ENCODE measurements around the gene CFI.

The CFI gene

DNA sequence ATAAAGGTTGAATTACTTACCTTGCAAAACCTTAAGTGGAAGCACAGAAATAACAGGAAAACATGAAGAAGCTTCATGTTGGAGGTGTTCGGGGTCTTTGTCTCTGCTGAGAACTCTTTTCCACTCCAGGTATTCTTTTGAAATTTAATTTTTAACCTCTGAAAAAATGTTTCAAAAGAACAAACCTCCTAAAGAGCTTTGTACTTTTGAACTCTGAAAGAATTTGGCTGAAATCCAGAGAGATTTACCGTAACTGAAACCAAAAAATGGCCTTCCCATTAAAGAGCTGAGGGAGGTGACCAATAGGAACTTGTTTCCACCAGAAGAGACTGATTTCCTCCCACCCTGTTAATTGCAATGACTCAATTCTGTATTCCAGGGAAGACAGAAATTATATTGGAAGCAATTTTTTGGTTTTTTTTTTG is at the start of gene CFI:
CFI (minus strand) TSS at position 105 of the 425 bp plus-strand sequence; CDS start at position 77, 28 bp downstream.
- no peak for DNase-seq (ENCODE audit: low read depth in 3 of 3)

DNA sequence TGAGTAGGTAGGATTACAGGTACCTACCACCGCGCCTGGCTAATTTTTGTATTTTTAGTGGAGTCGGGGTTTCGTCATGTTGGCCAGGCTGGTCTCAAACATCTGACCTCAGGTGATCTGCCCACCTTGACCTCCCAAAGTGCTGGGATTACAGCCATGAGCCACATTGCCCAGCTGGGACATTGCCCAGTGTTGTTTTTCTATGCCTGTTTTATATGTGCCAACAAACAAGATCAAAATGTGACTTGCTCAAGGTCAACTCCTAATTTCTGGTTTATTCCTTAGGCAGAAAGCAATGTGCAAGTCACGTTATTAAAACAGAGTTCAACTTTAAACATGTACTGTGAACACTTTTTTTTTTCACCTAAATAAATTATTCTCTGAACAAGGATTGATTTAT is 48.8 kb upstream of the CFI start:
- DNase-seq (ENCODE audit: low read depth in 3 of 3), result no peak

DNA sequence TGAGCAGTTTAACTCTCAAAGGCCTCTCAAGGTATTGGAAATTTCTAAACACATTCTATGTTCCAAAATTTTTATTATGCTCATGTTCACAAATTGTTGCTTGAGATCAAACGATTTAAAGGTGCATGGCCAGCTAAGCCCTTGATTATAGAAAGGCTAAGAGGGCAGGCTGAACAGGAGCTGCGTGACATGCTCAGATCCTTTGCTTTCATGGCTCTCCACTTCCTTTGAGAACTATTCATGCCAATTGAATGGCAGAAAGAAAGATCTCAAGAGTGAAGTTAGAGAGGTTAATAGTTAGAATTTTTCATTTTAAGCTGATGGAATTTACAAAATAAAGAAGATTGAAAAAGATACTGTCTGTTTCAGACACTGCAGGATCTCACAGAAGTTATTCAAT is 46.7 kb upstream of the CFI start:
- no peak for DNase-seq (ENCODE audit: low read depth in 3 of 3)

DNA sequence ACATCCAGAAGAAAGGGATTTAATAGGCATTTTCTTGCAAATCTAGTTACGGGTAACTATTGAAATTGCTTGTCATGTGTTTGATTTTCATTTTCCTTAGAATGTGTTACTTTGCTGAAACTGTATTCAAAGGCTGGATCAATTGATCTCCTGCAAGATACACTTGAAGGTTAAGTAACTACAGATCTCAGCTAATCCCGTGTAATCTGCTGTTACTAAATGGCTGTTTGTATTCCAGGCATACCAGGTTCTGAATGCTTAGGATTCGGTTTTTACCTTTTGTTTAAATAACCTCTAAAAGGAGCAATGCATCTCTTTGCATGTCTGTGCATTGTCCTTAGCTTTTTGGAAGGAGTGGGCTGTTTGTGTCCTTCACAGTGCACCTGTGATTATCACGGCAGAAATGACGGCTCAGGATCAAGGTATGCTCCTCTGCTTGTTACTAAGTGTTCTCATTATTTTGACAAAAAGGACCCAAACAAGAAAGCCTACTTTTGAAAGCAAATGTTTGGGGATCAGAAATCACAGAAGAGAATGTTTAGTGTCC is 46.2 kb upstream of the CFI start, which contains the start of gene LRIT3:
LRIT3 (plus strand) TSS at position 212 of the 547 bp plus-strand sequence; CDS start at position 307, 95 bp downstream.
- no peak for DNase-seq (ENCODE audit: low read depth in 3 of 3)

DNA sequence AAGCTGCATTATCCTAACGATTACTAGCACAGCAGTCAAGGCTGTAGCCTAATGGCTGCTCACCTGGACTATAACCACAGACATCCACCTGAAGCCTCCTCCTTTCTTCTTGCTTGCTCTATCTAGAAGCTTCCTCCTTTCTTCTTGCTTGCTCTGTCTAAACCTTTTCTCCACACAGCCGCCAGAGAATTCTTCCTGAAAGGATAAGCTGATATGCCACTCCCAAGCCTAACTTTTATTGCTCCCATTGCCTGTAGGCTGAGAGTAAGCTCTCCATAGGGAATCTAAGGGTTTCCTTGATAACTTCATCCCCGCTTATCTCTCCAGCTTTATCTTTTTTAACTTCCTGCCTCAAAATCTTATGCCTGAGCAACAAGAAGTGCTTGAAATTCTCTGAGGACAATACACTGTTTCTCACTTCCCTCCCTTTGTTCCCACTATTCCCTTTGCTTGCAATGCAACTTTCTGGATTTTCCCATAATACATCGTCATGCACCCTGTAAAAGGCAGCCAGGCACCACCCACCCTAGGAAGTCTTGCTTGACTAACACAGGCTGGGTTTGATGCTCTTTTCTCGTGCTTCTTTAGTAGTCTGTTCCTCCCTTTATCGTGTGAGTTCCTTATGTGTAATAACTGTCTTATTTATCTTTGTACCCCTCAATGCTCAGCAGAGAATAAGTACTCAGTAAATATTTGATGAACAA is 44.7 kb upstream of the CFI start:
- DNase-seq (ENCODE audit: low read depth in 3 of 3), result no peak

DNA sequence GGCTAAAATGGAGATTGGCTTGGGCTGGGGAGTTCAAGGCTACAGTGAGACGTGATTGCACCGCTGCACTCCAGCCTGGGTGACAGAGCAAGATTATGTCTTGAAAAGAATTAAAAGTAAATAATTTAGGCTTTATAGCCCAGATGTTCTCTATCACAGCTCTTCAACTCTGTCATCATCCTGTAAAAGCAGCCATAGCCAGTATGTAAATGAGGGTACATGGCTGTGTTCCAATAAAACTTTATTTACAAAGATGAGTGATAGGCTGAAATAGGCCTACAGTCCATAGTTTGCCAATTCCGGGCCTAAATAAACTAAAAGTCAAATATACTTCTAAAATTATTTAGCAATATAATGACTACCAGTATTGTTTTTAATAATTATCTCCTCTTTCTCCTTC is 35.2 kb upstream of the CFI start:
- no peak for DNase-seq (ENCODE audit: low read depth in 3 of 3)

DNA sequence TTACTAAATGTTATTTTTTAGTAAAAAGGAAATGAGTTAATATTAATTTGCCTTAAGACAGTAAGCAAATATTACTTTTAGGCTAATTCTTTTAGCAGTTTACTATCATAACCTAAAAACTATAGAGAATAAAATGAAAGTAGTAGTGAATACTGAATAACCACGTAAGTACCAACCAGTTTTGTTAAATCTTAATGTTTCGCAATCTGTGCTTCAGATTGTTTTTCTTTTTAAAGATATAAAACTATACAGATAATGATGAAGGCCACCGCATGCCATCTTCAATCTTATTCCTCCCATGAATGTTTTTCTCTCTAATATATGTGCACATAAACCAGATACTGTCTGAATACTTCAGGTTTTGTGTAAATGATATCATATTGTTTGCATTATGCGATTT is 32.0 kb upstream of the CFI start:
- no peak for DNase-seq (ENCODE audit: low read depth in 3 of 3)

DNA sequence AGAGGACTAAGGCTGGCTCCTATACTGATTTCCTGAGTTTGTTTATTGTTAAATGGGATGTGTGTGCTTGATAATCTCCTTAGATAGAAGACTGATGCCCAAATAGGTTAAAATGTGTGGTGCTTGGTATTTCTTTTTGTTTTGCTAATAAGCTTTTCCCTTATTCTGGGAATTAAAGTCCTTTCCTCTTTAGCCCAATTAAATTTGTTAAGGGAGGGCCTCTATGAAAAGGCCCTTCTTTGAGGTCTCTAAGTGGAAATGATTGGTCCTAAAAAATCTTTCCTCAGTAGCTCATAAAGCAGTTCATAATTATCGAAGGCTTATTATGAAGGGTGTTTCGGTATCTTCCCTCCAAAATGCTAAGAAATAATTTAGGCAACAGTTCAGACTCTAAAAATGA is 25.9 kb upstream of the CFI start, which contains the start of gene RRH:
RRH (plus strand) TSS at position 301 of the 400 bp plus-strand sequence; CDS start at position 357, 56 bp downstream.
- DNase-seq (ENCODE audit: low read depth in 3 of 3), result no peak

DNA sequence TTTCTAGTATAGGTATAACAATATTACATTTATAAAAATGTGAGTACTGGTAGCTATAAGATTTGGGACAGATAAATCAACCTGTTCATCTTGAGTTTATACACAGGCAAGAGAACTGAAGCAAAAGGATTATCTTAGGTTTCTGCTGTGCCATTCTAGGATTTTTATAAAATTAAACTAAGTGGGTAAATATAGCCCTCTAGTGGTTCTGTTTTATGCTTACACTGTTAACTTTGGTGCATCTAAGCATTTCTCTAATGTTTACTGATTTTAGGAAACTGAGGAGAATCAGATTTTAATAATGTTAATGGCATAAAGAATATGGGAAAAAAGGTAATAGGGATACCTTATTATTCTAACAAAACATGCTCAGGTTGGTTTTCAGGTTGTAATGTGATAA is 24.9 kb upstream of the CFI start:
- no peak for DNase-seq (ENCODE audit: low read depth in 3 of 3)

DNA sequence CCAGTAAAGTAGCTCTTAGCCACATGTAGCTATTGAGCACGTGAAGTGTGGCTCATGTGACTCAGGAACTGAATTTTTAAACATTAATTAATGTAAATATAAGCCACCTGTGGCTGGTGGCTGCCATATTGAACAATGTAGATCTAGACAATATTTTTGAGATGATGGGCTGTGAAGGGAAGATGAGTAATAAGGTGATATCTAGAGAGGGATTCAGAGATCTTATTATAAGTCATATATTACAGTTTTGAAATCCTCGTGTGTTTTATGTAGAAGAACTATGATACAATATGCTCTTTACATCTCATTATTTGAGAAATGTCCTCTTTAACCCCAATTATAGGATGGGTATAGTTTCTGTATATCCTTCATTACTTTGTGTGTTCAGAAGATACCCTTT is 19.4 kb upstream of the CFI start:
- DNase-seq (ENCODE audit: low read depth in 3 of 3), result no peak

DNA sequence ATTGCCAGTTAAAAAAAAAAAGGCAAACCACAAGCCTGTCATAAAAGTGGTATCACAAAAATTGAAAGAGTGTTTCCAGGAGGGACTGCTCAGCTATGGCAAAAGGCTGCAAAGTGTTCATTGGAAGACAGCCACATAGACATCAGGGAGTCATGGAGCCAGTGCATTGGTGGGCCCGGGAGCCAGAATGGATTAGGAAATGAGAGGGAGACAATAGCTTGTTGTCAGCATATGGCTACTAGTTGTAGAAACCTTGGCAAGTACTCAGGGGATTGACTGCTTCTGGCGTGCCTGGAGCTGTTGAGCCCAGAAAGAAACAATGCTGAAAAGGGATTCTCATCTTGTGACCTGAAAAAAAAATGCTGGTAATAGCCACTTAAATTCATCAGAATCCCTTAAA is 18.8 kb upstream of the CFI start:
- no peak for DNase-seq (ENCODE audit: low read depth in 3 of 3)

DNA sequence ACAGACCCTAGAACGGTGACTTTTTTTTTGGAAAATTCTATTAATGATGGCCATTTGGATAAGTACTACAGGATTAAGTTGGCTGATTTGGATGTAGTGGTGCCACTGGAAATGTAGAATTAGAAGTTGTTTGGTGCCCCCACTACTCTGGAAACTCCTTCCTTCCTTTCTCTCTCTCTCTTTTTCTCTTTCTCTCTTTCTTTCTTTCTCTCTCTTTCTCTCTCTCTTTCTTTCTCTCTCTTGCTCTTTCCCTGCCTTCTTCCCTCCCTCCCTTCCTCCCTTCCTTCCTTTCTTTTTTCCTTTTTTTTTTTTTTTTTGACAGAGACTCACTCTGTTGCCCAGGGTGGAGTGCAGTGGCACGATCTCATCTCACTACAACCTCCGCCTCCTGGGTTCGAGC is 16.5 kb upstream of the CFI start:
- no peak for DNase-seq (ENCODE audit: low read depth in 3 of 3)

DNA sequence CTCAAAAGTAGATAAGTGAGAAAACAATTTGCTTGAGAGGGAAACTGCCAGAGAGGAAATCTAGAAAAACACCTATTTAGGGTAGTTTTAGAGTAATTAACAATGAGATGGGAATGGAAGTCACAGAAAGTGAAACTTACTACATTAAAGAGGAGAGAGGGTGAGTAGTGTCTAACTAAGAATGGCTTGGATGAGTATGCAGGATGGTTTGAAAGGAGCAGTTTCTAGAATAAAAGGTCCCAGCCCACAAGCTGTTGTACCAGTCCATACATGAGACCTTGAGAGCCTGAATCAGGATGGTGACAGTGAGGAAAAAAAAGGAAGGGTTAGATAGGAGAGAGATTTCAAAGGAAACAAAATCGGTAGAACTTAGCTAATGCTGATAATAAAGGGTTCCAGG is 15.1 kb upstream of the CFI start:
- DNase-seq (ENCODE audit: low read depth in 3 of 3), result no peak

DNA sequence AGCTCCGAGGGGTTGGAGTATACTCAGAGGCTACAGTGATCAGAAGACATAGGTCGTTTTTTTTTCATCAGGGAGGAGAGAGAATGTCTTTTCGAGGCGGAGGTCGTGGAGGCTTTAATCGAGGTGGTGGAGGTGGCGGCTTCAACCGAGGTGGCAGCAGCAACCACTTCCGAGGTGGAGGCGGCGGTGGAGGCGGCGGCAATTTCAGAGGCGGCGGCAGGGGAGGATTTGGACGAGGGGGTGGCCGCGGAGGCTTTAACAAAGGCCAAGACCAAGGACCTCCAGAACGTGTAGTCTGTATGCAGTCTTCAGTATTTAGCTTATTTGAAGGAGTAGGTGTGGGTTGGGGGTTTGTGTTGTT is 14.3 kb upstream of the CFI start:
- peak in 2 of 3 donors; percentile 1 to 25 for DNase-seq (ENCODE audit: low read depth in 3 of 3)

DNA sequence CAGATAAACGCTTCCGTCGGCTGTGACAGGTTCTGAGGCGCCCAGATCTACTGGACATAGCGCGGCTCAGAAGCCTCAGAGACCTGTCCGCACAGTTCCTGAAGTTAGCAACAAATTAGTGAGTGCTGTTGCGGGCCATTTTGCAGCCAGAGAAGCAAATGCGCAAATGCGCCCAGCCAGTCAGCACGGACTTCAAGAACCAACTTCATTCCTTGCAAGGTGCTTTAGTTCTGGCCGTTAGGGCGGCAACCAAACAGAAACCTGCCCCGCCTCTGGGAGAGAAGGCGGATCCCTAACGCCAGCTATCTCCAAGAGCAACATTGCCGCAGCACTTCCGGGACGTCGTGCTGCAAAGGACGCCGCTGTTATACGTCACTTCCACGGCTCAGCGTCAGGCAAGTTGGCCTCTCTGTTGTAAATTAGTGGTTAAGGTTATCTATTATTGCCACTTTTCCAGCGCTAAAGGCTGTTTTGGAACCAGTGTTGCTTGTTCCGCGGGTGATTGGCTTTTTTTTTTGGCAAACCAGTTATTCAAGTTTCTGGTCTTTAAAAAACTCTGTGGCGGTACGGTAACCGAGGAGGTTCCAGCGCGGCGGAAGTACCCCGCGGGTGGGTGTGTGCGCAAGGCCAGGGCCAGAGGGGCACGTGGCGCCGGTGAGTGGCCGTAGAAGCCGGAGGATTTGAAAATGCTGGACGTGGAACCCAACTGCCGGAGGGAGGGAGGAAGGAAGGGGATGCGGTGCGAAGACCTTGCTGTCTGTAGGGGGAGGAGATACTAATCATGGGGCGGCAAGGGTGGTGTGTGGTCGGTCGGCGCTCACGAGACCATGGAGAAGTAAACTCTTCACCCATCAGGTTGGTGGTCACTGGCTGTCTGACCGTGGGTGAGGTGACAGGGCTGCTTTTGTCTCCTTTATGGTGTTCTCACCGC is 13.6 kb upstream of the CFI start, which contains the start of gene GAR1:
GAR1 (plus strand) TSS at position 612 of the 931 bp plus-strand sequence. CDS start 403 bp downstream, outside the sequence.
- peak; percentile 79 to 83 (median 80) for DNase-seq (ENCODE audit: low read depth in 3 of 3)

DNA sequence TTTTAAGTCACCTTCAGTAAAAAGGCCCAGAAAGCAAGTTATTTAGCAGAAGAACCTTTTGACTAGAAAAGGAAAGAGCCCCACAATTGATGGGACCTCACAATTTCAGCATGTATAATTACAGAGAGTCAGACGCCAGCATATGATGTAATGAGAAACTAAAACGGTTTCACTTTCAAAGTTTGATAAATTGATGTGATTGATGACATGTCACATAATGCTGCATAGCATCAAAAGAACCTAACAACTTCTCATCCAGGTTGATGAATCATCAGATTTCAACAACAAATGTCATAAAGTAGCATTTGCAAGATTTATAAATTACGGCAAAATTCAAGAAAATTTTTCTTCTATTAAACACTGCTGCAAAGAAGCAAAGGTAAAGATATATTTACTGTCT is 9.9 kb upstream of the CFI start:
- no peak for DNase-seq (ENCODE audit: low read depth in 3 of 3)

DNA sequence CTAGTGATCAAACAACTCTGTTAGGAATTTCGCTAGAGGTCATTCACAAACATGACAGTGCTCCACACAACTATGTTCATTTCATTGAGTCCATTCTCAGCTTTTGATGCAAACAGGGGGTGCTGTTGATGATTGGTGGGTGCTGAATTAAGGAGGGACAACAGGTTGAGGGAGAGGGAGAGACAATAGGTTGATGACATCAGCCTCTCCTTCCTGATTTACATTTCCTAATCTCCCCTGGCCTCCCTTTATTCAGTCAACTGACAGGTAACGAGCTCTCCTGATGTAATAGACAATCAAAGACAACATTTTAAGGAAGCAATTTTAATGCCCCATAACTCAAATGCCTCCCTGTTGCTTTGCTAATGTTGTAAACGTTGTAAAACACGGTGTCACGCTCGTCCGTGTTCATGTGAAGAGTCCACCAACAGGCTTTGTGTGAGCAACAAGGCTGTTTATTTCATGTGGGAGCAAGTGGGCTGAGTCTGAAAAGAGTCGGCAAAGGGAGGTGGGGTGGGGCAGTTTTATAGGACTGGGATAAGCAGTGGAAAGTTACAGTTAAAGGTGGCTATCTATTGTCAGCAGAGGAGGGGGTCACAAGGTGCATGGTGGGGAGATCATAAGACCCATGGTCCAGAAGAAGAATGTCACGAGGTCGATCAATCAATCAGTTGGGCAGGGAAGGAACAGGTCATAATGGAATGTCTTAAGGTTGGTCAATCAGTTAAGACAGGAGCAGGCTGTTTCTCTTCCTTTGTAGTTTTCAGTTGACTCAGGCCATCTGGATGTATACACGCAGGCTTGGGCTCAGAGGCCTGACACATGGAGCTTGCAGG is 9.0 kb upstream of the CFI start:
- no peak for DNase-seq (ENCODE audit: low read depth in 3 of 3)

DNA sequence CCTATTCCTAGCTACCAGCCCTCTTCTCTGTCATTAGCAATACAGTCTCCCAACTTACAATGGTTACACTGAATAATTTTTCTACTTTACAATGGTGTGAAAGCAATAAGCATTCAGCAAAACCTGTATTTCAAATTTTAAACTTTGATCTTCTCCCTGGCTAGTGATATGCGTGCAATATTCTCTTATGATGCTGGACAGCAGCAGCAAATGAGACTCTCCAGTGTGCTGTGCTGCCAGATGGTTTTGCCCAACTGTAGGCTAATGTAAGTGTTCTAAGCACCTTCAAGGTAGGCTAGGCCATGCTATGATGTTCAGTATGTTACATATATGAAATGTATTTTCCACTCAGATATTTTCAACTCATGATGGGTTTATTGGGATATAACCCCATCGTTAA is 7.9 kb upstream of the CFI start:
- DNase-seq (ENCODE audit: low read depth in 3 of 3), result no peak

DNA sequence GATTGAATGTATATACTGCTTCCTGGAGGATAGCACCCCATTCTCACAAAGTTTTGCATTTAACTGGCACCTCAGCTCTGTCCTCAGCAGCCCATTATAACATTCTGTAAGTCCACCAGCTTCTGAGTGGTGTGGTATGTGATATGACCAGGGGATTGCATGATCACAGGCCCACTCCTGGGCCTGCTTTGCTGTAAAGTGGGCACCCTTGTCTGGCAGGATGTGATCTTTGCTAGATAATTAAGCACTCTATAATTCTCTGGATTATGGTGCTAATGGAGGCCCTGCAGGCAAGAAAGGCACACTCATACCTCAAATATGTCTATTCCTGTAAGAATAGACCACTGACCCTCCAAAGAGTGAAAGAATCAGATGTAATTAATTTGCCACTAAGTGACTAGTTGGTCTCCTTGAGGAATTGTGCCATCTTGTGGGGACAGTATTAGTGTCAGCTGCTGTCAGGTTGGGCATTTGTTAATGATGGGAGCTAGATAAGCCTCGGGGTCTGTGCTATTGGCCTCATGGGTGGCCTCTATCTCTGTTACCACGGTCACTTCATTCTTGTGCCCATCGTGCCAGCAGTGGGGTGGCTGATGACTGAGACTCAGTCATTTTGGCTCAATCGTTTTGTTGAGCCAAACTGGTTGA is 2.2 kb upstream of the CFI start:
- no peak for DNase-seq (ENCODE audit: low read depth in 3 of 3)

DNA sequence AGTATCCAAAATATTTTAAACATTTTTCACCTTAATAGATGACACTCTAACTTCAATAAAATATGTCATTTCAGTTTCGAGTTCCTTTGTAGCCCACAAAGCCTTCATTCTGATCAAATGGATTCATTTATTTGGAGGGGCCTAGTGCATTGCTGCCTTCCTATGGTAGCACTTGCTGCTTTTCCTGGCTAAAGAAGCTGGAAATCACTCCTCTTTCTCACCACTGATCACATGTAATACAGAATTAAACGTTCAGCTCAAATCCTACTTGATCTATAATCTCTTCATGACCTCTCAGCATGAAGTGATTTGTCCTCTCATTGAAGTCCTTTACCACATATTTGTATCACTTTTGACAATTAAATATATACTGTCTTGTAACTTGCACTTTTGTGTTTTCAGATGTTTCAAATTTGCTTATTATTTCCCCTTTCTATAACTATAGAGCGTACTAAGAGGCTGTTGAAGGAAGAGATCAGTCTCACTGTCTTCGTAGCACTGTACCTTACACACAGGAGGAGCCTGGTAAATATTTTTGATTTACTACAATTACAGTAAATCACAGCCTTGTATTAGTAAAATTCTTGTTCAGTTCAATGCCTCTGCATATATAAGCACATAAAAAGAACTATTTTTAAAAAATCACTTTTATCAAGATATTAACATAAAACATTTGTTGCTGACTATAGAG is 555 bp downstream of the CFI start:
- DNase-seq (ENCODE audit: low read depth in 3 of 3), result no peak
